Calu3 (cell line): ENCODE results near the gene WIPF3. TPM values are rescaled to one million over a fixed set of nuclear protein-coding genes. Genes with fewer than 3 reads are reported as not detected.

Experiments
- BruUV-seq: library from RNA; stranded (reverse); fragments of 400-500 nt; replicated peaks from 2 replicates; lab custom pipeline; 2021; lab: Mats Ljungman, UMichigan
- CTCF ChIA-PET: fragments of 300-600 bp; sonication (Branson Sonifier 250); formaldehyde crosslinking; loops from one replicate; lab custom pipeline; 2022; ENCODE audit warnings: antibody characterized with exemption; lab: Charles Lee
- DNase-seq: peaks from one replicate; pipeline ENCODE4 v3.0.0; 2022
- H3K27ac Mint-ChIP-seq: one replicate; pipeline ENCODE4 v1.8.0; 2022; ENCODE audit warnings: mixed read lengths; ENCODE audit not compliant: unreplicated experiment
- H3K27me3 Mint-ChIP-seq: one replicate; pipeline ENCODE4 v1.8.0; 2022; ENCODE audit warnings: mixed read lengths; ENCODE audit not compliant: unreplicated experiment
- H3K36me3 Mint-ChIP-seq: one replicate; pipeline ENCODE4 v1.8.0; 2022; ENCODE audit warnings: mild to moderate bottlenecking, moderate library complexity, mixed read lengths; ENCODE audit not compliant: insufficient read depth, unreplicated experiment
- H3K4me1 Mint-ChIP-seq: one replicate; pipeline ENCODE4 v1.8.0; 2022; ENCODE audit warnings: mild to moderate bottlenecking, low read depth, mixed read lengths; ENCODE audit not compliant: unreplicated experiment
- H3K4me3 Mint-ChIP-seq: one replicate; pipeline ENCODE4 v1.8.0; 2022; ENCODE audit warnings: mild to moderate bottlenecking, low read depth, moderate library complexity, mixed read lengths; ENCODE audit not compliant: unreplicated experiment
- H3K9me3 Mint-ChIP-seq: one replicate; pipeline ENCODE4 v1.8.0; 2022; ENCODE audit warnings: low read depth, mixed read lengths; ENCODE audit not compliant: unreplicated experiment
- CTCF ChIP-seq: fragments of 200-600 bp; IDR thresholded peaks from one replicate; pipeline ENCODE4 v1.8.0; 2022; ENCODE audit warnings: antibody characterized with exemption; ENCODE audit not compliant: unreplicated experiment
- intact Hi-C: fragments of 100-400 bp; cut with micrococcal nuclease; formaldehyde crosslinking; loops from one replicate; pipeline ENCODE4 v1.10.0; 2022; ENCODE audit not compliant: unreplicated experiment
- total RNA-seq: library from RNA; stranded (reverse); gene quantifications from 2 replicates; pipeline ENCODE4 v1.2.3, GENCODE V29; 2022

WIPF3 gene
- total RNA-seq, 1 experiment from 2014 or later, result 4.9 TPM

- no peak for TF ChIP-seq CTCF
- CTCF ChIA-PET, result no interaction called here
- no peak overlapping the region for H3K27ac Mint-ChIP-seq
- H3K36me3 Mint-ChIP-seq, result no peaks in the 10 kb centered on the region
- DNase-seq, result no peak
- no TSS peak for BruUV-seq
- H3K27me3 Mint-ChIP-seq, result no peaks in the 10 kb centered on the region
- H3K4me3 Mint-ChIP-seq, result no peak overlapping the region
- H3K4me1 Mint-ChIP-seq, result no peaks in the 10 kb centered on the region
- intact Hi-C loops, result no loop called here
- H3K9me3 Mint-ChIP-seq, result no peaks in the 10 kb centered on the region
Measured at GRCh38 chr7:29883462-29884398, 77.4 kb downstream of the WIPF3 start.

DNA sequence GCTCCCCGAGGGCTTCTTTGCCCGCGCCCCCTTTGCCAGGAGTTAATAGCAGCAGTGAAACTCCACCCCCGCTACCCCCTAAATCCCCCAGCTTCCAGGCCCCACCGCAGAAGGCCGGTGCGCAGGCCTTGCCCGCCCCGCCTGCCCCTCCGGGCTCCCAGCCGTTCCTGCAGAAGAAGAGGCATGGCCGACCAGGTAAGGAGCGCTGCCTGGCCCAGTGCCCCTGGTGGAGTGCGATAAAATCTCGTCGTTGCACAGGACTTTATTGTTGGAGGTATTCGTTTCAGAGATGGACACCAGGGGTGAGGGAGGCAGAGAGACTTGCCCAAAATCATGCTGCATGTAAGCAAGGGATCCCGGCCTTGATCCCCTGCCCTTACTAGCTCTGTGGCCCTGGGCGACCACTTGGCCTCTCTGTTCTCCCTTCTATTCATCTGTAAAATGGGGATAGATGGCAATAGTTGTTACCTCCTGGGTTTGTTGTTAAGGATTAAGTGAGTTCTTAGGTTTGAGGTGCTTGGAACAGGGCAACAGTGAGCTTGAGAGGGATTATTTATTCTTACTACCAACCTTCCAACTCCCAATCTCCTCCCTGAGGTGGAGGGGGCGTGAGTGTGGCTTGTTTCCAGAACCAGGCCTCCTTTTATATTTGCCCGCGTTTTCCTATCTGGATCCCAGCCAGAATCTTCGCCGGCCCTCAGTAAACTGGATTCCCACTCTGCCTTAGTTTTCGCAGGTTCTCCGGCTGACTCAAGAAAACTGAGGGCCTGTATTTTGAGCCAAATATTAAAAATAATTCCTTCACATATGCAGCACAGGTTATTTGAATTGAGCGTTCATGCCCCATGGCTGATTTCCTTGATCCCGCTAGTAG lies 78.3 kb downstream of the WIPF3 start:
- Mint-ChIP-seq H3K27me3 (no peaks in the 10 kb centered on the region), H3K27ac (no peak overlapping the region), H3K36me3 (no peaks in the 10 kb centered on the region), H3K9me3 (no peaks in the 10 kb centered on the region), H3K4me3 (no peak overlapping the region), H3K4me1 (no peaks in the 10 kb centered on the region)
- CTCF ChIA-PET, result no interaction called here
- no peak for DNase-seq
- intact Hi-C loops, result no loop called here
- no peak for TF ChIP-seq CTCF
- BruUV-seq, result no TSS peak

DNA sequence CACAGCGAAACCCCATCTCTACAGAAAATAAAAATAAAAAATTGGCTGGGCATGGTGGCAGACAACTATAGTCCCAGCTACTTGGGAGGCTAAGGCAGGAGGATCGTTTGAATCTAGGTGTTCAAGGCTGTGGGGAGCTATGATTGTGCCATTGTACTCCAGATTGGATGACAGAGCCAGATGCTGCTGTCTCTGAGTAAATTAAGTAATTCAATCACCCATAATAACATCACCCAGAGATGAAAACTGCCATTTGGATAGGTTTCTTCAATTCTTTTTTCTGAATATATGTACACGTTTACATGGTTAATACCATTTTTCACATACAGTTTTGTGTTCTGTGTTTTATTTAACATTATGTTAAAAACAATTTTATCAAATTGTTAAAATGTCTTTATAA lies 79.3 kb downstream of the WIPF3 start:
- no TSS peak for BruUV-seq
- no peak for TF ChIP-seq CTCF
- H3K27me3 Mint-ChIP-seq, result no peaks in the 10 kb centered on the region
- H3K27ac Mint-ChIP-seq, result no peak overlapping the region
- intact Hi-C loops, result no loop called here
- H3K36me3 Mint-ChIP-seq, result no peaks in the 10 kb centered on the region
- no peaks in the 10 kb centered on the region for H3K9me3 Mint-ChIP-seq
- H3K4me1 Mint-ChIP-seq, result no peaks in the 10 kb centered on the region
- H3K4me3 Mint-ChIP-seq, result no peak overlapping the region
- DNase-seq, result no peak
- CTCF ChIA-PET, result no interaction called here

GRCh38 chr7:29886827-29887226 lies 80.5 kb downstream of the WIPF3 start:
- Mint-ChIP-seq H3K27me3 (no peaks in the 10 kb centered on the region), H3K9me3 (no peaks in the 10 kb centered on the region), H3K36me3 (no peaks in the 10 kb centered on the region), H3K4me3 (no peak overlapping the region), H3K27ac (no peak overlapping the region), H3K4me1 (no peaks in the 10 kb centered on the region)
- no TSS peak for BruUV-seq
- intact Hi-C loops, result no loop called here
- DNase-seq, result no peak
- CTCF ChIA-PET, result no interaction called here
- no peak for TF ChIP-seq CTCF
